Measurements from ENCODE around the gene VLDLR.

DNA sequence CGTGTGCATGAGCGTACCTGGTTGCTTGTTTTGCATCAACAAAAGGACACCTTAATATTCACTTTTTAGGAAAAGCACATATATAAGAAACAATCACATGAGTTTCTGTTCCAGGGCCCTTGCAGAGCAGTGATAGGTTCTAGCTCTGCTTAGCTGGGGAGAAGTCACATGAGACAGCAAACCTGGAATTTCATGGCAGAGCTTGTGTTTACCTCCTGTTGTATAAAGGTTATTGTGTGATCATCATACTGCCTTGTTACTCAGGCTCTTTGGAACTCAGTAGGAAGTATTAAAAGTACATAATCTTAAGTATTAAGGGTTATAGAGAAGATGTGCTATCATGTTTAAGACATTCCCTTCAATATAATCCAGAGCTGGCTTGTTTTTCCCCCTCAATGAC is 18.0 kb upstream of the VLDLR start:
- TF ChIP-seq GABPB1 (CRISPR knock-in tag; IDR thresholded peaks at IDR 0.05) = no peak
- TF ChIP-seq SMC3 (IDR thresholded peaks at IDR 0.05; ENCODE audit: low read length) = no peak
- TF ChIP-seq CHD2 (IDR thresholded peaks at IDR 0.05; ENCODE audit: low read depth, low read length) = no peak
- TF ChIP-seq, protein P1, sequence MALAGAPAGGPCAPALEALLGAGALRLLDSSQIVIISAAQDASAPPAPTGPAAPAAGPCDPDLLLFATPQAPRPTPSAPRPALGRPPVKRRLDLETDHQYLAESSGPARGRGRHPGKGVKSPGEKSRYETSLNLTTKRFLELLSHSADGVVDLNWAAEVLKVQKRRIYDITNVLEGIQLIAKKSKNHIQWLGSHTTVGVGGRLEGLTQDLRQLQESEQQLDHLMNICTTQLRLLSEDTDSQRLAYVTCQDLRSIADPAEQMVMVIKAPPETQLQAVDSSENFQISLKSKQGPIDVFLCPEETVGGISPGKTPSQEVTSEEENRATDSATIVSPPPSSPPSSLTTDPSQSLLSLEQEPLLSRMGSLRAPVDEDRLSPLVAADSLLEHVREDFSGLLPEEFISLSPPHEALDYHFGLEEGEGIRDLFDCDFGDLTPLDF (CRISPR knock-in tag; IDR thresholded peaks at IDR 0.05) = no peak
- TF ChIP-seq ZNF24 (IDR thresholded peaks at IDR 0.05) = no peak
- TF ChIP-seq ZNF547 (CRISPR knock-in tag; IDR thresholded peaks at IDR 0.05) = no peak
